ENCODE measurements around the gene PSMB10. TPM values are rescaled to one million over a fixed set of nuclear protein-coding genes. Genes with fewer than 3 reads are reported as not detected.

PSMB10 gene
- total RNA-seq, 1 donor from 2014 or later = 35.8 TPM

GRCh38 chr16:67928147-67928546 is 8.5 kb downstream of the PSMB10 start:
- H3K36me3 ChIP-seq (ENCODE audit: insufficient read depth, low read length) = peaks cover 3% of the 10 kb centered on the region
- H3K36me3 Mint-ChIP-seq (ENCODE audit: low read depth, unreplicated experiment) = peaks cover 17% of the 10 kb centered on the region
- H3K27me3 Mint-ChIP-seq (ENCODE audit: low read depth, unreplicated experiment) = no peaks in the 10 kb centered on the region
- H3K9me3 Mint-ChIP-seq (ENCODE audit: unreplicated experiment) = no peaks in the 10 kb centered on the region
- no peak overlapping the region for H3K4me2 ChIP-seq (ENCODE audit: low read length)
- no peaks in the 10 kb centered on the region for H3K4me1 Mint-ChIP-seq (ENCODE audit: low read depth, unreplicated experiment)
- H3K27me3 ChIP-seq (ENCODE audit: insufficient read depth, low read length) = no peaks in the 10 kb centered on the region
- H3K4me3 Mint-ChIP-seq (ENCODE audit: unreplicated experiment) = peak overlapping the region; percentile 57
- H3K27ac Mint-ChIP-seq (ENCODE audit: unreplicated experiment) = no peak overlapping the region
- no peak overlapping the region for H3K4me3 ChIP-seq (ENCODE audit: insufficient read depth, low read depth, low read length)
- no peak for DNase-seq (ENCODE audit: low read depth)
- H4K20me1 ChIP-seq (ENCODE audit: insufficient read depth, low read length) = peaks cover 55% of the 10 kb centered on the region
- no peak overlapping the region for H2AFZ ChIP-seq (ENCODE audit: low read depth, low read length)
- no peaks in the 10 kb centered on the region for H3K9me3 ChIP-seq (ENCODE audit: insufficient read depth, low read depth, low read length)
- H3K9ac ChIP-seq (ENCODE audit: low read length) = no peak overlapping the region
- FAIRE-seq = no peak
- H3K4me1 ChIP-seq (ENCODE audit: insufficient read depth, low read length) = no peaks in the 10 kb centered on the region
- TF ChIP-seq EZH2 (IDR thresholded peaks at IDR 0.05; ENCODE audit: insufficient read depth, low read length) (no peak), CTCF (IDR thresholded peaks at IDR 0.05; ENCODE audit: insufficient read depth, low read depth, low read length) (no peak)
- peaks cover 4% of the 10 kb centered on the region for H3K79me2 ChIP-seq (ENCODE audit: insufficient read depth, low read length)
- H3K27ac ChIP-seq (ENCODE audit: low read depth, low read length) = no peak overlapping the region

GRCh38 chr16:67927131-67927941 is 9.3 kb downstream of the PSMB10 start:
- H3K4me3 ChIP-seq (ENCODE audit: insufficient read depth, low read depth, low read length) = no peak overlapping the region
- peaks cover 3% of the 10 kb centered on the region for H3K36me3 ChIP-seq (ENCODE audit: insufficient read depth, low read length)
- H3K9ac ChIP-seq (ENCODE audit: low read length) = no peak overlapping the region
- FAIRE-seq (no peak), DNase-seq (ENCODE audit: low read depth) (no peak)
- H3K27me3 ChIP-seq (ENCODE audit: insufficient read depth, low read length) = no peaks in the 10 kb centered on the region
- Mint-ChIP-seq H3K27ac (ENCODE audit: unreplicated experiment) (no peak overlapping the region), H3K4me1 (ENCODE audit: low read depth, unreplicated experiment) (peaks cover 2% of the 10 kb centered on the region), H3K9me3 (ENCODE audit: unreplicated experiment) (no peaks in the 10 kb centered on the region), H3K4me3 (ENCODE audit: unreplicated experiment) (no peak overlapping the region), H3K27me3 (ENCODE audit: low read depth, unreplicated experiment) (no peaks in the 10 kb centered on the region), H3K36me3 (ENCODE audit: low read depth, unreplicated experiment) (peaks cover 17% of the 10 kb centered on the region)
- no peaks in the 10 kb centered on the region for H3K4me1 ChIP-seq (ENCODE audit: insufficient read depth, low read length)
- H3K9me3 ChIP-seq (ENCODE audit: insufficient read depth, low read depth, low read length) = no peaks in the 10 kb centered on the region
- H3K4me2 ChIP-seq (ENCODE audit: low read length) = no peak overlapping the region
- no peak overlapping the region for H2AFZ ChIP-seq (ENCODE audit: low read depth, low read length)
- H3K27ac ChIP-seq (ENCODE audit: low read depth, low read length) = no peak overlapping the region
- no peak for TF ChIP-seq CTCF (IDR thresholded peaks at IDR 0.05; ENCODE audit: insufficient read depth, low read depth, low read length)
- TF ChIP-seq EZH2 (IDR thresholded peaks at IDR 0.05; ENCODE audit: insufficient read depth, low read length) = no peak
- peaks cover 63% of the 10 kb centered on the region for H4K20me1 ChIP-seq (ENCODE audit: insufficient read depth, low read length)
- H3K79me2 ChIP-seq (ENCODE audit: insufficient read depth, low read length) = peaks cover 6% of the 10 kb centered on the region

- TF ChIP-seq EZH2 (IDR thresholded peaks at IDR 0.05; ENCODE audit: insufficient read depth, low read length) (no peak), CTCF (IDR thresholded peaks at IDR 0.05; ENCODE audit: insufficient read depth, low read depth, low read length) (no peak)
- peaks cover 6% of the 10 kb centered on the region for H3K79me2 ChIP-seq (ENCODE audit: insufficient read depth, low read length)
- no peak overlapping the region for H3K9ac ChIP-seq (ENCODE audit: low read length)
- H3K4me2 ChIP-seq (ENCODE audit: low read length) = no peak overlapping the region
- peaks cover 3% of the 10 kb centered on the region for H3K36me3 ChIP-seq (ENCODE audit: insufficient read depth, low read length)
- H3K4me1 ChIP-seq (ENCODE audit: insufficient read depth, low read length) = no peaks in the 10 kb centered on the region
- Mint-ChIP-seq H3K27me3 (ENCODE audit: low read depth, unreplicated experiment) (no peaks in the 10 kb centered on the region), H3K27ac (ENCODE audit: unreplicated experiment) (no peak overlapping the region), H3K9me3 (ENCODE audit: unreplicated experiment) (no peaks in the 10 kb centered on the region), H3K4me1 (ENCODE audit: low read depth, unreplicated experiment) (peaks cover 9% of the 10 kb centered on the region), H3K4me3 (ENCODE audit: unreplicated experiment) (no peak overlapping the region), H3K36me3 (ENCODE audit: low read depth, unreplicated experiment) (peaks cover 16% of the 10 kb centered on the region)
- no peak overlapping the region for H3K27ac ChIP-seq (ENCODE audit: low read depth, low read length)
- no peaks in the 10 kb centered on the region for H3K27me3 ChIP-seq (ENCODE audit: insufficient read depth, low read length)
- H3K4me3 ChIP-seq (ENCODE audit: insufficient read depth, low read depth, low read length) = no peak overlapping the region
- H4K20me1 ChIP-seq (ENCODE audit: insufficient read depth, low read length) = peaks cover 73% of the 10 kb centered on the region
- FAIRE-seq (no peak), DNase-seq (ENCODE audit: low read depth) (no peak)
- H2AFZ ChIP-seq (ENCODE audit: low read depth, low read length) = no peak overlapping the region
- no peaks in the 10 kb centered on the region for H3K9me3 ChIP-seq (ENCODE audit: insufficient read depth, low read depth, low read length)
Measured at GRCh38 chr16:67926181-67926750, 10.4 kb downstream of the PSMB10 start.
